T-helper 2 cell treated with Interferon-gamma antibody and Interleukin-4, amounts not matched to agents 5 μg/mL and 100 μg/mL, for 36 hours (primary cell): ENCODE measurements around the gene NFKB2.

Experiments
- DNase-seq: peaks from one replicate; pipeline ENCODE4 v3.0.0; 2021; ENCODE audit warnings: low spot score
- H3K27ac Mint-ChIP-seq: one replicate; pipeline ENCODE4 v1.8.0; 2021; ENCODE audit warnings: mild to moderate bottlenecking, mixed read lengths
- H3K27me3 Mint-ChIP-seq: one replicate; pipeline ENCODE4 v1.8.0; 2021; ENCODE audit warnings: low read depth, mixed read lengths
- H3K36me3 Mint-ChIP-seq: one replicate; pipeline ENCODE4 v1.8.0; 2021; ENCODE audit warnings: low read depth, mixed read lengths
- H3K4me1 Mint-ChIP-seq: one replicate; pipeline ENCODE4 v1.8.0; 2021; ENCODE audit warnings: low read depth, mixed read lengths
- H3K4me3 Mint-ChIP-seq: one replicate; pipeline ENCODE4 v1.8.0; 2022; ENCODE audit warnings: mild to moderate bottlenecking, moderate library complexity, mixed read lengths
- H3K9me3 Mint-ChIP-seq: one replicate; pipeline ENCODE4 v1.8.0; 2021; ENCODE audit warnings: mixed read lengths

NFKB2 gene

GRCh38 chr10:102431452-102432124, 36.1 kb downstream of the NFKB2 start:
- no peaks in the 10 kb centered on the region for H3K9me3 Mint-ChIP-seq
- no peak for DNase-seq
- H3K4me1 Mint-ChIP-seq: peaks cover 32% of the 10 kb centered on the region
- H3K27ac Mint-ChIP-seq: peak overlapping the region; percentile 94
- H3K4me3 Mint-ChIP-seq: peak overlapping the region; percentile 97
- H3K27me3 Mint-ChIP-seq: no peaks in the 10 kb centered on the region
- H3K36me3 Mint-ChIP-seq: peaks cover 12% of the 10 kb centered on the region

GRCh38 chr10:102432162-102432950, 36.9 kb downstream of the NFKB2 start, which contains the start of gene CUEDC2:
Gene CUEDC2, minus strand, starts transcription at chr10:102432574. Its CDS starts 7,386 bp downstream, at chr10:102425188.
- Mint-ChIP-seq H3K27ac (peak within 1 kb of the TSS; percentile 94), H3K27me3 (no peaks in the 10 kb centered on the region), H3K9me3 (no peaks in the 10 kb centered on the region), H3K4me3 (peak within 1 kb of the TSS; percentile 97), H3K36me3 (peaks cover 17% of the 10 kb centered on the region), H3K4me1 (peaks cover 37% of the 10 kb centered on the region)
- DNase-seq: peak; percentile 95

- H3K4me3 Mint-ChIP-seq: peak overlapping the region; percentile 97
- H3K9me3 Mint-ChIP-seq: no peaks in the 10 kb centered on the region
- peak overlapping the region; percentile 94 for H3K27ac Mint-ChIP-seq
- DNase-seq: no peak
- H3K36me3 Mint-ChIP-seq: peaks cover 25% of the 10 kb centered on the region
- no peaks in the 10 kb centered on the region for H3K27me3 Mint-ChIP-seq
- H3K4me1 Mint-ChIP-seq: peaks cover 46% of the 10 kb centered on the region
Measured at GRCh38 chr10:102433619-102434046, 38.1 kb downstream of the NFKB2 start.

GRCh38 chr10:102434394-102435132, 39.1 kb downstream of the NFKB2 start:
- DNase-seq: no peak
- peak overlapping the region; percentile 89 for H3K27ac Mint-ChIP-seq
- H3K4me3 Mint-ChIP-seq: peak overlapping the region; percentile 97
- H3K27me3 Mint-ChIP-seq: no peaks in the 10 kb centered on the region
- H3K9me3 Mint-ChIP-seq: no peaks in the 10 kb centered on the region
- H3K36me3 Mint-ChIP-seq: peaks cover 25% of the 10 kb centered on the region
- H3K4me1 Mint-ChIP-seq: peaks cover 46% of the 10 kb centered on the region

GRCh38 chr10:102435133-102435497, 39.6 kb downstream of the NFKB2 start:
- peak overlapping the region; percentile 97 for H3K4me3 Mint-ChIP-seq
- peaks cover 25% of the 10 kb centered on the region for H3K36me3 Mint-ChIP-seq
- H3K4me1 Mint-ChIP-seq: peaks cover 46% of the 10 kb centered on the region
- DNase-seq: no peak
- H3K27ac Mint-ChIP-seq: peak overlapping the region; percentile 89
- H3K27me3 Mint-ChIP-seq: no peaks in the 10 kb centered on the region
- H3K9me3 Mint-ChIP-seq: no peaks in the 10 kb centered on the region

- Mint-ChIP-seq H3K4me1 (peaks cover 44% of the 10 kb centered on the region), H3K4me3 (peak overlapping the region; percentile 97), H3K36me3 (peaks cover 23% of the 10 kb centered on the region), H3K27me3 (no peaks in the 10 kb centered on the region), H3K27ac (peak overlapping the region; percentile 89), H3K9me3 (no peaks in the 10 kb centered on the region)
- peak; percentile 70 for DNase-seq
Measured at GRCh38 chr10:102435529-102436233, 40.2 kb downstream of the NFKB2 start.

GRCh38 chr10:102436312-102436711, 40.8 kb downstream of the NFKB2 start:
- Mint-ChIP-seq H3K36me3 (peaks cover 23% of the 10 kb centered on the region), H3K27me3 (no peaks in the 10 kb centered on the region), H3K4me1 (peaks cover 44% of the 10 kb centered on the region), H3K4me3 (peak overlapping the region; percentile 97), H3K27ac (peak overlapping the region; percentile 89), H3K9me3 (no peaks in the 10 kb centered on the region)
- DNase-seq: no peak

- Mint-ChIP-seq H3K9me3 (no peaks in the 10 kb centered on the region), H3K4me3 (peak overlapping the region; percentile 97), H3K27ac (peak overlapping the region; percentile 41), H3K36me3 (peaks cover 18% of the 10 kb centered on the region), H3K4me1 (peaks cover 39% of the 10 kb centered on the region), H3K27me3 (no peaks in the 10 kb centered on the region)
- DNase-seq: no peak
Measured at GRCh38 chr10:102437515-102437914, 42.0 kb downstream of the NFKB2 start.

- Mint-ChIP-seq H3K9me3 (no peaks in the 10 kb centered on the region), H3K4me3 (peak overlapping the region; percentile 97), H3K4me1 (peaks cover 37% of the 10 kb centered on the region), H3K27me3 (no peaks in the 10 kb centered on the region), H3K27ac (no peak overlapping the region), H3K36me3 (peaks cover 18% of the 10 kb centered on the region)
- DNase-seq: no peak
Measured at GRCh38 chr10:102438374-102438773, 42.9 kb downstream of the NFKB2 start.

- H3K9me3 Mint-ChIP-seq: no peaks in the 10 kb centered on the region
- H3K36me3 Mint-ChIP-seq: peaks cover 3% of the 10 kb centered on the region
- H3K27ac Mint-ChIP-seq: no peak overlapping the region
- H3K4me1 Mint-ChIP-seq: peaks cover 7% of the 10 kb centered on the region
- no peaks in the 10 kb centered on the region for H3K27me3 Mint-ChIP-seq
- no peak overlapping the region for H3K4me3 Mint-ChIP-seq
- DNase-seq: no peak
Measured at GRCh38 chr10:102444851-102445250, 49.3 kb downstream of the NFKB2 start.

- no peaks in the 10 kb centered on the region for H3K27me3 Mint-ChIP-seq
- DNase-seq: peak; percentile 81
- no peaks in the 10 kb centered on the region for H3K9me3 Mint-ChIP-seq
- peaks cover 22% of the 10 kb centered on the region for H3K4me1 Mint-ChIP-seq
- H3K36me3 Mint-ChIP-seq: peaks cover 9% of the 10 kb centered on the region
- H3K27ac Mint-ChIP-seq: peak overlapping the region; percentile 86
- peak overlapping the region; percentile 92 for H3K4me3 Mint-ChIP-seq
Measured at GRCh38 chr10:102449321-102450123, 54.0 kb downstream of the NFKB2 start.

GRCh38 chr10:102450124-102450373, 54.5 kb downstream of the NFKB2 start:
- no peak for DNase-seq
- Mint-ChIP-seq H3K9me3 (no peaks in the 10 kb centered on the region), H3K4me1 (peaks cover 22% of the 10 kb centered on the region), H3K4me3 (peak overlapping the region; percentile 92), H3K36me3 (peaks cover 8% of the 10 kb centered on the region), H3K27ac (peak overlapping the region; percentile 86), H3K27me3 (no peaks in the 10 kb centered on the region)
